Measurements from ENCODE around the gene CYSTM1. TPM values are rescaled to one million over a fixed set of nuclear protein-coding genes. Genes with fewer than 3 reads are reported as not detected.

Gene CYSTM1
- total and polyA plus RNA-seq, 2 of the 8 experiments (the other 6 are each of a cell fraction or from before 2014, with no cell fraction given) = 25.0 to 47.8 TPM

DNA sequence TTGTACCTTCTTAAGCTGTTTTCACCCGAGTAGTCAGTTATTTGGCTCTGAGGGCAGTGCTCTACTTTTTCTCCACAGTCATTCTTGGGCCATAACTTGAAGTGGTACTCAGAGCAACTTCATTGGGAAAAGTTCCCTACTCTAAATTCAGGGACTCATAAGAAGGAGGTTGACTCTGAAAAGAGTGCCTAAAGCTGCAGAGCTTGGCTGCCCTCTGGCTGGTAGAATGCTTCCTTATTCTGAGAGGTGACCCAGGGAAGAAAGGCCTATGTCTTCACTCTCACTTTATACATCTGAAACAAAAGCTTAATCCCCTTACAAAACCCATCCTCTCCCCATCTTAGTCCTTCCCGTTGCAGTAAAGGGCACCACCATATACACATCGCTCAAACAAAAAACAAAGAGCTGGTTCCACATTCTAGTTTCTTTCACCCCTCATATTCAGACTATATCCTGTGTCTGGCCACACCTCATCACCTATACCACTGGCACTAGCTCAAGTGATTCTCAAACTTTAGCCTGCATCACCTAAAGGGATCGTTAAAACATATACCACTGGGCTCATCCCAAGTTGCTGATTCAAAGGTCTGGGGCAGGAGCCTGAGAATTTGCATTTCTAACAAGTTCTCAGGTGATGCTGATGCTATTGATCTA, 41.3 kb upstream of the CYSTM1 start:
- Histone ChIP-seq H3K27ac (ENCODE audit: low read depth, low read length) (no peak overlapping the region), H3K4me1 (replicated peaks in 1 of 4; ENCODE audit: control insufficient read depth in 3 of 4, insufficient read depth in 4 of 4, low read length in 3 of 4) (peaks cover 0 to 7% (median 1%) of the 10 kb centered on the region in 4 experiments; a peak in 2 of 7 replicates), H3K36me3 (ENCODE audit: control insufficient read depth in 2 of 4, insufficient read depth in 4 of 4, low read length in 3 of 4) (no peaks in the 10 kb centered on the region), H2BK120ac (replicated peaks; ENCODE audit: low read depth, low read length) (no peak overlapping the region), H3K14ac (ENCODE audit: insufficient read length) (no peak overlapping the region), H3K4me3 (ENCODE audit: extremely low read depth in 1 of 4, insufficient read depth in 2 of 4, low read depth in 3 of 4, low read length in 4 of 4) (no peak overlapping the region), H4K91ac (replicated peaks; ENCODE audit: insufficient read length, low read length) (no peak overlapping the region), H3K56ac (replicated peaks; ENCODE audit: insufficient read length, low read depth, low read length) (no peak overlapping the region), H2BK5ac (ENCODE audit: low read depth, low read length) (no peak overlapping the region), H2AFZ (ENCODE audit: low read length) (no peak overlapping the region), H2BK12ac (ENCODE audit: low read depth, low read length) (no peak overlapping the region), H3K18ac (ENCODE audit: extremely low read depth, low read length) (no peak overlapping the region), H4K8ac (ENCODE audit: extremely low read depth, insufficient read depth, low read length) (no peak overlapping the region), H3K79me2 (ENCODE audit: control insufficient read depth in 1 of 2, insufficient read depth in 2 of 2, low read length in 2 of 2) (no peaks in the 10 kb centered on the region), H2AK5ac (ENCODE audit: low read depth, low read length) (no peak overlapping the region), H3K79me1 (ENCODE audit: low read depth, low read length) (no peaks in the 10 kb centered on the region), H3K4me2 (ENCODE audit: insufficient read depth in 1 of 2, low read depth in 2 of 2, low read length in 2 of 2) (no peak overlapping the region), H3K4ac (replicated peaks; ENCODE audit: insufficient read length, low read depth, low read length) (no peak overlapping the region), H3K27me3 (replicated peaks in 1 of 4; ENCODE audit: control insufficient read depth in 3 of 4, extremely low read depth in 1 of 4, insufficient read depth in 3 of 4, low read length in 3 of 4) (no peaks in the 10 kb centered on the region), H3K9ac (replicated peaks in 1 of 4; ENCODE audit: extremely low read depth in 1 of 4, low read depth in 3 of 4, low read length in 3 of 4) (no peak overlapping the region), H3K23ac (ENCODE audit: insufficient read length) (no peak overlapping the region), H3K9me3 (ENCODE audit: insufficient read depth in 2 of 2, low read depth in 1 of 2, low read length in 1 of 2) (no peaks in the 10 kb centered on the region), H2BK15ac (ENCODE audit: low read length) (no peak overlapping the region), H3K23me2 (ENCODE audit: low read depth, low read length) (no peaks in the 10 kb centered on the region), H4K5ac (ENCODE audit: insufficient read length, low read depth, low read length) (no peak overlapping the region), H4K20me1 (replicated peaks in 1 of 2; ENCODE audit: control insufficient read depth in 1 of 2, insufficient read depth in 2 of 2, low read length in 2 of 2) (no peaks in the 10 kb centered on the region), H2BK20ac (ENCODE audit: low read length) (no peak overlapping the region)
- no peak for FAIRE-seq
- ChIA-PET CTCF (ENCODE audit: partially characterized antibody) (interaction anchor here (0.6 to 9.5 kb wide), 12 partner anchors 12 to 269 kb away, joined by 3 to 105 read pairs (median 4); no protein-coding TSS in a partner anchor), POLR2A (ENCODE audit: partially characterized antibody) (interaction anchor here (1.2 to 1.6 kb wide), 4 partner anchors 10 to 21 kb away, joined by 3 to 5 read pairs (median 3); no protein-coding TSS in a partner anchor)
- DNase-seq (ENCODE audit: low read depth in 1 of 2, low spot score in 2 of 2) = no peak
- TF ChIP-seq, protein P1, sequence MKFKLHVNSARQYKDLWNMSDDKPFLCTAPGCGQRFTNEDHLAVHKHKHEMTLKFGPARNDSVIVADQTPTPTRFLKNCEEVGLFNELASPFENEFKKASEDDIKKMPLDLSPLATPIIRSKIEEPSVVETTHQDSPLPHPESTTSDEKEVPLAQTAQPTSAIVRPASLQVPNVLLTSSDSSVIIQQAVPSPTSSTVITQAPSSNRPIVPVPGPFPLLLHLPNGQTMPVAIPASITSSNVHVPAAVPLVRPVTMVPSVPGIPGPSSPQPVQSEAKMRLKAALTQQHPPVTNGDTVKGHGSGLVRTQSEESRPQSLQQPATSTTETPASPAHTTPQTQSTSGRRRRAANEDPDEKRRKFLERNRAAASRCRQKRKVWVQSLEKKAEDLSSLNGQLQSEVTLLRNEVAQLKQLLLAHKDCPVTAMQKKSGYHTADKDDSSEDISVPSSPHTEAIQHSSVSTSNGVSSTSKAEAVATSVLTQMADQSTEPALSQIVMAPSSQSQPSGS (IDR thresholded peaks at IDR 0.05; ENCODE audit: low read length) = no peak
- peak in 1 of 2 experiments; percentile 14; a peak in 2 of 4 replicates for TF ChIP-seq RAD21 (IDR thresholded peaks at IDR 0.05 in 1 of 2, conservative IDR thresholded peaks at IDR 0.05 in 1 of 2; ENCODE audit: low read depth in 2 of 2, low read length in 2 of 2)
- WGBS, 2 experiments (ENCODE audit: extremely low coverage in 1 of 2, insufficient coverage in 1 of 2, insufficient read length in 1 of 2, insufficient replicate concordance in 2 of 2, low coverage in 1 of 2, low lambda C conversion rate in 2 of 2, missing lambda C conversion rate in 1 of 2) = 86% methylated on average over 4 of the region's 4 CpGs; no CpG with 5 or more reads in 1 of the 2 experiments

Data from H1 (cell line).